NT2/D1 (cell line): ENCODE data around the gene PHLPP1.

Experiments used
- DNase-seq: peaks from one replicate; pipeline ENCODE4 v3.0.0-alpha.2; 2011; ENCODE audit warnings: low read depth, low spot score
- H3K27me3 ChIP-seq: 2 replicates; pipeline ENCODE4 v1.6.0; 2011; ENCODE audit warnings: mild to moderate bottlenecking; ENCODE audit not compliant: insufficient read length, insufficient read depth
- H3K36me3 ChIP-seq: 2 replicates; pipeline ENCODE4 v1.6.1; 2011; ENCODE audit warnings: mild to moderate bottlenecking, low read length, mixed read lengths; ENCODE audit not compliant: insufficient read depth, insufficient read length
- H3K4me1 ChIP-seq: 2 replicates; pipeline ENCODE4 v1.5.1; 2011; ENCODE audit not compliant: insufficient read depth, insufficient read length
- H3K4me3 ChIP-seq: 2 replicates; pipeline ENCODE4 v1.5.1; 2011; ENCODE audit warnings: low read depth; ENCODE audit not compliant: insufficient read length
- H3K9ac ChIP-seq: 2 replicates; pipeline ENCODE4 v1.6.0; 2011; ENCODE audit warnings: low read depth; ENCODE audit not compliant: insufficient read length
- H3K9me3 ChIP-seq: 2 replicates; pipeline ENCODE4 v1.5.1; 2011; ENCODE audit warnings: mild to moderate bottlenecking, low read length; ENCODE audit not compliant: insufficient read depth
- SUZ12 ChIP-seq: IDR thresholded peaks from 2 replicates; pipeline ENCODE4 v1.6.1; 2011; ENCODE audit not compliant: insufficient read length, insufficient read depth; ENCODE audit errors: extremely low read depth
- YY1 ChIP-seq: IDR thresholded peaks from 2 replicates; pipeline ENCODE4 v1.6.1; 2011; ENCODE audit not compliant: insufficient read length, insufficient read depth
- ZNF274 ChIP-seq: IDR thresholded peaks from 2 replicates; pipeline ENCODE4 v1.6.1; 2011; ENCODE audit warnings: mild to moderate bottlenecking, low read depth, low read length

PHLPP1 gene

GRCh38 chr18:62914871-62915392 lies 199.6 kb downstream of the PHLPP1 start:
- Histone ChIP-seq H3K9ac (no peak overlapping the region), H3K27me3 (no peaks in the 10 kb centered on the region), H3K9me3 (no peaks in the 10 kb centered on the region), H3K4me1 (no peaks in the 10 kb centered on the region), H3K36me3 (peaks cover 4% of the 10 kb centered on the region), H3K4me3 (no peak overlapping the region)
- no peak for TF ChIP-seq YY1
- TF ChIP-seq SUZ12 = no peak
- no peak for TF ChIP-seq ZNF274
- no peak for DNase-seq

GRCh38 chr18:62918361-62918760 lies 203.0 kb downstream of the PHLPP1 start:
- DNase-seq = no peak
- no peaks in the 10 kb centered on the region for H3K9me3 ChIP-seq
- H3K36me3 ChIP-seq = peaks cover 4% of the 10 kb centered on the region

GRCh38 chr18:62919109-62919838 lies 203.9 kb downstream of the PHLPP1 start:
- DNase-seq = no peak
- Histone ChIP-seq H3K4me1 (no peaks in the 10 kb centered on the region), H3K36me3 (peaks cover 4% of the 10 kb centered on the region), H3K9me3 (no peaks in the 10 kb centered on the region), H3K27me3 (no peaks in the 10 kb centered on the region), H3K4me3 (no peak overlapping the region), H3K9ac (no peak overlapping the region)
- TF ChIP-seq SUZ12 (no peak), YY1 (no peak)

More at GRCh38 chr18:62918361-62918760, 203.0 kb downstream of the PHLPP1 start:
- TF ChIP-seq YY1 = no peak
- TF ChIP-seq SUZ12 = no peak
- TF ChIP-seq ZNF274 = no peak
- Histone ChIP-seq H3K9ac (no peak overlapping the region), H3K4me1 (no peaks in the 10 kb centered on the region), H3K4me3 (no peak overlapping the region), H3K27me3 (no peaks in the 10 kb centered on the region)

DNA sequence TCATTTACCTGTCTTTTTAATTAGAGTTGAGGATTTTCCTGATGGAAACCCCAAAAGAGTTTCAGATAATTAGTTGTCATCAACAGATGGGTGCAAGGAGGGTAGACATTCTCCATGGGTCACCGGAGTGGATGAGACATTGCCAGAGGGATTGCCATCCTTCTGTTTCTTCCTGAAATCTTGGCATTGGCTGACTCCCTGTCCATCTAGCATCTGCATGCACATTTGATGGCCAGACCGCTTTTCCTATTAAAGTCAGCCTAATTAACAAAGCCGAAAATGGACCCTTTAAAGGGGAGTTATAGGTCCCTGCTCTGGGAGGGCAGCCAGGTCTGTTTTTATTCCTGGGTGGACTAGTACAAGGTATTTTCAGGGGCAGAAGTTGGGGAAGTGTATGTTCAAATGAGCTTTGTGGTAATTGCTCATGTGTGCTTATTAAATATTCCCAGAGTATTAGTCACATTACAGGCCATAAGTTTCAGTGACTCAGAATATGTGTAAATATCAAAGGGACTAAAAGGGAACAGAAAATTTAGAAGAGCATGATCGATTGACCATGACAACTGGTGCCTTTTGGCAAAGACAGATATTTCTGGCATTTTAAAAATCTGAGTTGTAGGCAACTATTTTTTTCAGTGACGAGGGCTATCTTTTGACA lies 209.8 kb downstream of the PHLPP1 start:
- no peak overlapping the region for H3K4me3 ChIP-seq
- DNase-seq = no peak
- no peaks in the 10 kb centered on the region for H3K4me1 ChIP-seq
- no peak overlapping the region for H3K9ac ChIP-seq
- H3K27me3 ChIP-seq = no peaks in the 10 kb centered on the region
- no peaks in the 10 kb centered on the region for H3K9me3 ChIP-seq
- TF ChIP-seq SUZ12 = no peak
- no peak for TF ChIP-seq ZNF274
- TF ChIP-seq YY1 = no peak
- no peaks in the 10 kb centered on the region for H3K36me3 ChIP-seq

GRCh38 chr18:62928326-62928725 lies 213.0 kb downstream of the PHLPP1 start:
- Histone ChIP-seq H3K4me3 (no peak overlapping the region), H3K27me3 (no peaks in the 10 kb centered on the region), H3K4me1 (no peaks in the 10 kb centered on the region), H3K9me3 (0 out of 2 replicates have a peak, but pooled peaks cover 4% of the 10 kb centered on the region), H3K36me3 (no peaks in the 10 kb centered on the region), H3K9ac (no peak overlapping the region)
- DNase-seq = no peak
- no peak for TF ChIP-seq YY1
- no peak for TF ChIP-seq SUZ12
- no peak for TF ChIP-seq ZNF274

- Histone ChIP-seq H3K36me3 (no peaks in the 10 kb centered on the region), H3K4me3 (no peak overlapping the region), H3K27me3 (no peaks in the 10 kb centered on the region), H3K9me3 (0 out of 2 replicates have a peak, but pooled peaks cover 4% of the 10 kb centered on the region), H3K9ac (no peak overlapping the region), H3K4me1 (no peaks in the 10 kb centered on the region)
- no peak for DNase-seq
- TF ChIP-seq SUZ12 (no peak), ZNF274 (no peak), YY1 (no peak)
Observed at GRCh38 chr18:62933261-62933887, 218.0 kb downstream of the PHLPP1 start.

DNA sequence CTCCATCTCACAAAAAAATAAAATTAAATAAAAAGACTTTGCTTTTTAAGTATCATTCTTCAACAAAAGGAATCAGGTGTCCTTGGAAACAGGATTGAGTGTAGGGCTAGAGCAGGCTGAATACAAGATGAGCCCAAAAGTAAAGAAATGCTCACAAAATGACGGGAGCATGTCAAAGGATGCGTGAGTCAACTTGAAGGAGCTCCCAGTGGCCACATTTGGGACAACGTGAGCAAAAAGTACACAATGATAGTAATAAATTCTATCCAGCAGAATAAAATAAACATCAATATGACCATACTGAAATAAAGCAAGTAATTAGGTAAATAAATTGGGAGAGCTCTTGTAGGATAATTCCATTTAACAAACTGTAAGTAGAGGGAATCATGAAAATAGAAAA lies 220.7 kb downstream of the PHLPP1 start:
- no peak for TF ChIP-seq YY1
- no peak for TF ChIP-seq ZNF274
- TF ChIP-seq SUZ12 = no peak
- H3K9me3 ChIP-seq = 0 out of 2 replicates have a peak, but pooled peaks cover 4% of the 10 kb centered on the region
- H3K4me1 ChIP-seq = no peaks in the 10 kb centered on the region
- no peaks in the 10 kb centered on the region for H3K27me3 ChIP-seq
- H3K36me3 ChIP-seq = peaks cover 3% of the 10 kb centered on the region
- no peak for DNase-seq
- no peak overlapping the region for H3K4me3 ChIP-seq
- no peak overlapping the region for H3K9ac ChIP-seq
